ENCODE data around the gene GNA12.
"Not testable (repeated sequence)": the region's sequence is repeated elsewhere in the genome, so short reads cannot be mapped to it uniquely, and the experiment has no call there.

The GNA12 gene

DNA sequence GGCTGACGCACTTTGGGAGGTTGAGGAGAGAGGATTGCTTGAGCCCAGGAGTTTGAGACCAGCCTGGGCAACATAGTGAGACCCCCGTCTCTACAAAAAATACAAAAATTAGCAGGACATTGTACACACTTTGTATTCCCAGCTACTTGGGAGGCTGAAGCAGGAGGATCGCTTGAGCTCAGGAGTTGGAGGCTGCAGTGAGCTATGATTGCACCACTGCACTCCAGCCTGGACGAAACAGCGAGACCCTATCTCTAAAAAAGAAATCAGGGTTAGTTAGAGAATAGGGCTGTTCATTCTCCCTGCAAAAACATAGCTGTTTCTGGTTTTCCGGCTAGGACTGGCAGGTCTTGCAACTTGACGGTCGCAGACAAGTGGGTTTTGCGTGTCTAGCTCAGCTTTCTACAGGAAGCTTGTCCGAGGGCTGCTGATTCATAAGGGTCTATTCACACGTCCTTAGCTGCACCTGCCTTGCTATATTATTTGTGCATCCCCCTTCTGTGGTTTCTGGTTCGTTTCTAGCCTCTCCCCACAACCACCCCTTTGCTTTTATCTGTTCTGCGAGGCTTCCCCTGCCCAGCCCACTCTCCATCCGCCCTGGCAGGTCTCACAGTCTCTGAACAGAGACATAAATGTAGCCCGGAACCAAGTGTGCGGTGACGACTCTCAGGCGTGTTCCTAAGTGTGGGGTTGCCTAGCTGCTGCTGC is 145.4 kb downstream of the GNA12 start:
- in situ Hi-C loops (cut with HindIII; ENCODE audit: low pct_ligation_motif_present, low pct_unique_long_range_greater_than_20kb, low sequenced_read_pairs), result no loop called here
- DNase-seq, result no peak

- in situ Hi-C loops (cut with HindIII; ENCODE audit: low pct_ligation_motif_present, low pct_unique_long_range_greater_than_20kb, low sequenced_read_pairs); DNase-seq: not testable (repeated sequence)
Measured at GRCh38 chr7:2694122-2694436, 150.0 kb downstream of the GNA12 start.

DNA sequence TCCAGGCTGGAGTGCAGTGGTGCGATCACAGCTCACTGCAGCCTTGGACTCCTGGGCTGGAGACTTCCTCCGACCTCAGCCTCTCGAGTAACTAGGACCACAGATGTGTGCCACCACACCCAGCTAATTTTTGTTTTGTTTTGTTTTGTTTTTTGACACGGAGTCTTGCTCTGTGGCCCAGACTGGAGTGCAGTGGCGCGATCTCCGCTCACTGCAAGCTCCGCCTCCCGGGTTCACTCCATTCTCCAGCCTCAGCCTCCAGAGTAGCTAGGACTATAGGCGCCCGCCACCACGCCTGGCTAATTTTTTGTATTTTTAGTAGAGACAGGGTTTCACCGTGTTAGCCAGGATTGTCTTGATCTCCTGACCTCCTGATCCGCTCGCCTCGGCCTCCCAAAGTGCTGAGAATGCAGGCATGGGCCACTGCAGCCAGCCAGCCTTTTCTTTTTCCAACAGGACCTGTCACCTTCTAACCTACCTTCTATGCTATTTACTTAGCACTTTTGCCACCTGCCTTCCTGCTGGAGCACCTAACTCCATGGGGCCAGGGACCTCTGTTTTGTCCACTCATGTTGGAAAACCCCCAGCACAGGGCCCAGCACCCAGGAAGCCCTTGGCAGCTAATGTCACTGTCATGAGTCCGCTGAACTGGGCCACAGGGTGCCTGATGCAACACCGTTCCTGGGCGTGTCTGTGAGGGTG is 150.5 kb downstream of the GNA12 start:
- in situ Hi-C loops (cut with HindIII; ENCODE audit: low pct_ligation_motif_present, low pct_unique_long_range_greater_than_20kb, low sequenced_read_pairs); DNase-seq: not testable (repeated sequence)

GRCh38 chr7:2692543-2692942 is 151.6 kb downstream of the GNA12 start:
- in situ Hi-C loops (cut with HindIII; ENCODE audit: low pct_ligation_motif_present, low pct_unique_long_range_greater_than_20kb, low sequenced_read_pairs), result no loop called here

DNA sequence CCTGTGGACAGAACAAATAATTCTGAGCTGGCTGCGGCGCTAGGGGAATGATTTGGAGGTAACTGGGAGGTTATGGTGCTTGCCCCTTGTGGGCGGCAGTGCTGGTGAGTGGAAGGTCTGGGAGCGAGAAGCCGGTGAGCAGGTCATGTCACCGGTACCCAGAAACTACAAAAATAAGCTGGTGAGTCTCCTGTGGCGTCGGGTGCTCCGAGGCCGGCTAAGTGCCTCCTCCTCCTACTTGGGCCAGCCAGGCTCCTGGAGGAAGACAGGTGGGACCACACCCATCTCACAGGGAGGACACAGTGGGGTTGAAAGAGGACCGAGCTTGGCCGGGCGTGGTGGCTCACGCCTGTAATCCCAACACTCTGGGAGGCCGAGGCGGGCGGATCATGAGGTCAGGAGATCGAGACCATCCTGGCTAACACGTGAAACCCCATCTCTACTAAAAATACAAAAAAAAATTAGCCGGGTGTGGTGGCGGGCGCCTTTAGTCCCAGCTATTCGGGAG is 152.1 kb downstream of the GNA12 start:
- DNase-seq; in situ Hi-C loops (cut with HindIII; ENCODE audit: low pct_ligation_motif_present, low pct_unique_long_range_greater_than_20kb, low sequenced_read_pairs): not testable (repeated sequence)

More at GRCh38 chr7:2692543-2692942, 151.6 kb downstream of the GNA12 start:
- no peak for DNase-seq

DNA sequence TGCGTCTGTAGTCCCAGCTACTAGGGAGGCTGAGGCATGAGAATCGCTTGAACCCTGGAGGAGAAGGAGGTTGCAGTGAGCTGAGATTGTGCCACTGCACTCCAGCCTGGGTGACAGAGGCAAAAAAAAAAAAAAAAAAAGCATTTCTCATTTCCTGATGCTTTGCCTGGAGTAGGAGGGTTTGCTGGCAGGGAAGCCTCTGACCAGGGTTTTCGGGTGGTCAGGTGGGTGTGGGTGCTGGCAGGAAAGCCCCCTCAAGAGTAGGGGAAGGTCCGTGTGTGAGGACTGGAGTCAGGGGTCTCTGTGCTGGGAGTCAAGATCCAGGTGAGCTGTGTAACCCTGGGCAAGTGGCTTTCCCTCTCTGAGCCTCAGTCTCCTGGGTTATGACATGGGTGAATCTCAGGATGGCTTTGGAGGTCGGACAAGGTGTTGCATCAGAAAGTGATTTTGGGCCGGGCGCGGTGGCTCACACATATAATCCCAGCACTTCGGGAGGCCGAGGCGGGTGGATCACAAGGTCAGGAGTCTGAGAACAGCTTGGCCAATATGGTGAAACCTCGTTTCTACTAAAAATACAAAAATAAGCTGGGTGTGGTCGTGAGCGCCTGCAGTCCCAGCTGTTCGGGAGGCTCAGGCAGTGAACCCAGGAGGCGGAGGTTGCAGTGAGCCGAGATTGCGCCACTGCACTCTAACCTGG is 152.9 kb downstream of the GNA12 start:
- no peak for DNase-seq
- in situ Hi-C loops (cut with HindIII; ENCODE audit: low pct_ligation_motif_present, low pct_unique_long_range_greater_than_20kb, low sequenced_read_pairs), result no loop called here

- no peak for DNase-seq
- in situ Hi-C loops (cut with HindIII; ENCODE audit: low pct_ligation_motif_present, low pct_unique_long_range_greater_than_20kb, low sequenced_read_pairs), result no loop called here
Measured at GRCh38 chr7:2689951-2690705, 154.0 kb downstream of the GNA12 start.

- no peak for DNase-seq
- in situ Hi-C loops (cut with HindIII; ENCODE audit: low pct_ligation_motif_present, low pct_unique_long_range_greater_than_20kb, low sequenced_read_pairs), result no loop called here
Measured at GRCh38 chr7:2689343-2689847, 154.7 kb downstream of the GNA12 start.

GRCh38 chr7:2688409-2689342 is 155.4 kb downstream of the GNA12 start:
- DNase-seq, result peak; percentile 75
- in situ Hi-C loops (cut with HindIII; ENCODE audit: low pct_ligation_motif_present, low pct_unique_long_range_greater_than_20kb, low sequenced_read_pairs), result no loop called here

DNA sequence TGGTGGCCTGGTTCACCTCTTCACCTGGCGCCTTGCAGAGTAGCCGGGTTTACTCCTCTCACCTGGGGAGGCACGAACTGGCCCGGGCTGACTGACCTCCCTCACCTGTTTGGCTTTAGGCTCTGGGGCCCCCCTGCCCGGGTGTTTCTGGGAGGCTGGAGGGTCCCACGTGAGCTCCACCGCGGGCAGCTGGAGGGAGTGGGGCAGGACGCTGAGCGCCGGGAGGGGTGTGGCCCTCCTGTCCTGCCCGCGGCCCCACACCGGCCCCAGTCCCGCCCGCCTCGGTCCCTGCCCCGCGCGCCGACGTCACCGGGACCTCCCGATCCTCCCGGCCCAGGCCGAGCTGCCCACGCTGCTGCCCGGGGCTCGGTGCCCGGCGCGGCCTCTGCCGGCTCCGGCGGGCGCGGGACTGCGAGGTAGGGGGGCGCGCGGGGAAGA is 156.2 kb downstream of the GNA12 start, which contains the start of gene AMZ1:
TSS of gene AMZ1 (plus strand) at position 322 of the 438 bp plus-strand sequence. CDS start 12,250 bp downstream, outside the sequence.
- DNase-seq, result peak; percentile 62
- in situ Hi-C loops (cut with HindIII; ENCODE audit: low pct_ligation_motif_present, low pct_unique_long_range_greater_than_20kb, low sequenced_read_pairs), result no loop called here

GRCh38 chr7:2687338-2687869 is 156.7 kb downstream of the GNA12 start:
- DNase-seq, result peak; percentile 92
- in situ Hi-C loops (cut with HindIII; ENCODE audit: low pct_ligation_motif_present, low pct_unique_long_range_greater_than_20kb, low sequenced_read_pairs), result no loop called here

- no peak for DNase-seq
- in situ Hi-C loops (cut with HindIII; ENCODE audit: low pct_ligation_motif_present, low pct_unique_long_range_greater_than_20kb, low sequenced_read_pairs), result no loop called here
Measured at GRCh38 chr7:2686101-2686500, 158.0 kb downstream of the GNA12 start.

DNA sequence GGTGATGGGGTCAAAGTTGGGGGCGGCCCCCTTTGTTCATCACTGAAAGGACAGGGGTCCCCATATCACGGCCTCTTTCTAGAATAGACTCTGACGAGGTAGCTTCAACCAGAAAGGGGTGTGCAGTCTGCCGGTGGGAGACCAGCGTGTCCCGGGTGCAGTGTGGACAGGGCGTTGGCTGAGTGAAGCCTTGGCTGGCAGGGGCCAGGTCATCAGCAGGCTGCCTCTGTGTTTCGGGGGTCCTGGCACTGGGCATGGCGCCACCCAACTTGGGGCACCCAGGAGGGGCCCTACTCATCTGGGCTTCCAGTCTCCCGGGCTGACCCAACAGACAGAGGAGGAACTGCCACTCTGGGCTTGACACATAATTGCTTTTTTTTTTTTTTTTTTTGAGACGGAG is 159.6 kb downstream of the GNA12 start:
- DNase-seq, result no peak
- in situ Hi-C loops (cut with HindIII; ENCODE audit: low pct_ligation_motif_present, low pct_unique_long_range_greater_than_20kb, low sequenced_read_pairs), result no loop called here

DNA sequence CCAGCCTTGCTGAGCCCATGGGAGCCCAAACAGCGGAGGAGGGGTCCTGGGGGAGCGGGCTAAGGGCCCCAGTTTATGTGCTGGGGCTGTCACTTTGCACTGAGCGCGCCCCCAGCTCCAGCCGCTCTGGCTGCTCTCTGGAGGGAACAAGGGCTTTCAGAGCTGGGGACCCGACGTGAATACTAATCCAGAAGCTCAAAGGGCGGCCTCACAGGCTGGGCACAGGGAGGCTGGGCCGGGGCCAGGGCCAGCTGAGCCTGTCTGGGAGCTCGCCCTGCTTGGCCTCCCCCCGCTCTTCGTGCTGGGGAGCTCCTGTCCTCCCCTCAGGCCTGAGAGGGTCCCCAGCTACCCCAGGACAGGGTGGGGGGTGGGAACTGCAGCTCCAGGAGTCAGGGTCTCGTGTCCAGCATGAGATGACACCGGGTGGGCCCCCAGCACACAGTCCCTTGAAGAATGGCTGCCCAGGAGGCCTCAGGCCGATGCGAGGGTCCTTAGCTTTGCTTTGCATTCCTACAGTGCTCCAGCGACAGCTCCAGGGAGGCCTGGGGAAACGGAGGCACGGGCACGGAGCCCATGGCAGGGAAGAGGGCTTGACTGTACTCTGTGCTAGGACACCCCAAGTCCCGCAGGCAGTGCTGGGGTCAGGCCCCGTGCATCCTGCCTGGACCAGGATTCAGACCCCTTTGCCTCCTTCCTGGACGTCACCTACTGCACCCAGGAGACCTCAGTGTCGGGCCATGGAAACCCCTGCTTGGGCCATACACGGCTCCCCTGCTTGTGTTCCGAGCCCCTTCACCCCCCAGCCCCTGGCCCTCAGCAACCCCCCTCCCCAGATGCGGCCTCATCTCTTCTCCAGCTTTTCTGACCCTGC is 161.9 kb downstream of the GNA12 start:
- in situ Hi-C loops (cut with HindIII; ENCODE audit: low pct_ligation_motif_present, low pct_unique_long_range_greater_than_20kb, low sequenced_read_pairs), result no loop called here
- DNase-seq, result no peak

GRCh38 chr7:2680792-2681490 is 163.2 kb downstream of the GNA12 start:
- peak; percentile 84 for DNase-seq
- in situ Hi-C loops (cut with HindIII; ENCODE audit: low pct_ligation_motif_present, low pct_unique_long_range_greater_than_20kb, low sequenced_read_pairs), result no loop called here

DNA sequence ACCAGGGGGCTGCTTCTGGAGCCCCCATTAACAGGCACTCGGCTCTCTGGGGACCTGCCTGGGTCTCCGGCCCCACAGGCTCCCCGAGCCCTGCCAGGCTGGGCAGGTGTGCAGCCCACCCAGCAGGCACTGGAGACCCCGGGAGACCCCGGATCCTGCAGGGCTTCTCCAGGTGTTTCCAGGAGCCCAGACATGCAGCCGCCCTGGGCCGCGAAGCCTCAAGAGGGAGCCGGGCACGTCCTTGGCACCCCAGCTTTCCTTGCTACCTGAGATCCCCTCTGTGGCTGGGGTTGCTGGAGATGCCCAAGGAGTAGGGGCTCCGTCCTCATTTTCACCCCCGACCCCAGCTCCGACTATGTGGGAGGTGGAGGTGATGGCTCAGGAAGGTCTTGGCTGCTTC is 163.9 kb downstream of the GNA12 start:
- no peak for DNase-seq
- in situ Hi-C loops (cut with HindIII; ENCODE audit: low pct_ligation_motif_present, low pct_unique_long_range_greater_than_20kb, low sequenced_read_pairs), result no loop called here
